Kidney (tissue), 14 donors: Measurements from ENCODE around the gene STAU1. TPM values are rescaled to one million over a fixed set of nuclear protein-coding genes. Genes with fewer than 3 reads are reported as not detected.
"Not testable (repeated sequence)": the region's sequence is repeated elsewhere in the genome, so short reads cannot be mapped to it uniquely, and the experiment has no call there.

Source experiments
- DNase-seq, 5 donors: peaks; one replicate each; pipeline ENCODE4 v3.0.0-alpha.2; 2013 to 2020
- FAIRE-seq: peaks from 2 replicates; lab custom pipeline; 2012; peaks lifted over from hg19 to GRCh38; lab: Jason Lieb, UNC
- H3K27ac ChIP-seq, 2 donors: one replicate each; pipeline ENCODE4 v1.7.0; 2013; ENCODE audit warnings: low read depth in 2 of 2, low read length in 2 of 2, inconsistent platforms in 1 of 2
- H3K27me3 ChIP-seq: one replicate; pipeline ENCODE4 v1.7.1; 2013; ENCODE audit warnings: low read length, inconsistent platforms; ENCODE audit not compliant: control insufficient read depth, insufficient read depth
- H3K36me3 ChIP-seq, 3 donors: one replicate each; pipeline versions ENCODE4 v1.7.0 to v1.7.1; 2013; ENCODE audit warnings: low read length in 3 of 3, control low read depth in 1 of 3, inconsistent platforms in 1 of 3; ENCODE audit not compliant: insufficient read depth in 3 of 3, control insufficient read depth in 2 of 3
- H3K4me1 ChIP-seq, 3 donors: one replicate each; pipeline versions ENCODE4 v1.7.0 to v1.7.1; 2013; ENCODE audit warnings: low read length in 3 of 3, inconsistent platforms in 1 of 3, low read depth in 1 of 3; ENCODE audit not compliant: control insufficient read depth in 2 of 3, insufficient read depth in 2 of 3
- H3K4me3 ChIP-seq, 3 donors: one replicate each; pipeline versions ENCODE4 v1.7.0 to v1.8.1; 2013; ENCODE audit warnings: low read length in 3 of 3, control low read depth in 1 of 3, inconsistent platforms in 1 of 3
- H3K9ac ChIP-seq, 3 donors: one replicate each; pipeline versions ENCODE4 v1.7.0 to v1.7.1; 2013; ENCODE audit warnings: low read length in 3 of 3, control low read depth in 1 of 3, inconsistent platforms in 1 of 3
- H3K9me3 ChIP-seq, 3 donors: one replicate each; pipeline versions ENCODE4 v1.7.0 to v1.7.1; 2013; ENCODE audit warnings: low read length in 3 of 3, control low read depth in 1 of 3, inconsistent platforms in 1 of 3; ENCODE audit not compliant: control insufficient read depth in 2 of 3, insufficient read depth in 1 of 3
- CTCF ChIP-seq: IDR thresholded peaks from 3 replicates; pipeline ENCODE4 v1.5.1; 2012; ENCODE audit warnings: mild to moderate bottlenecking, moderate library complexity, borderline replicate concordance; ENCODE audit not compliant: insufficient read depth; ENCODE audit errors: extremely low read depth
- intact Hi-C: fragments of 100-400 bp; cut with DNase I; formaldehyde crosslinking; loops from one replicate; pipeline ENCODE4 v1.11.1; 2022
- polyA plus RNA-seq: library from polyadenylated mRNA; stranded (reverse); fragments of 350-450 nt; fragmentation: Illumina TruSeq; extraction: RNeasy Lipid Tissue Mini Kit (QIAGEN cat#74804); gene quantifications from one replicate; pipeline ENCODE4 v1.2.3, GENCODE V29; 2014; ENCODE audit warnings: low read depth, low replicate concordance; ENCODE audit not compliant: insufficient read depth
- total RNA-seq: library from RNA; stranded (reverse); fragmentation: NEBNext Ultra II Directional; extraction: Animal tissue kit (Norgen Biotek cat#: 25700); gene quantifications from one replicate; pipeline ENCODE4 v1.2.1, GENCODE V29; 2021
- donor health status: control.
- donor health status: control.
- donor health status: control.
- donor health status: control.
- donor health status: control.
- donor health status: DM: yes; HTN: yes; CAD: no.
- donor health status: Normal renal cell carcinoma (clear cell type).

The STAU1 gene
- total and polyA plus RNA-seq, 2 donors from 2014 or later, result 53.3 to 85.4 TPM

- TF ChIP-seq CTCF, result no peak
- H3K4me1 ChIP-seq, result no peaks in the 10 kb centered on the region
- FAIRE-seq, result no peak
- intact Hi-C loops, result no loop called here
- no peaks in the 10 kb centered on the region for H3K36me3 ChIP-seq
- H3K27ac ChIP-seq, result no peak overlapping the region
- H3K9ac ChIP-seq, result no peak overlapping the region
- no peak for DNase-seq
- H3K9me3 ChIP-seq, result no peaks in the 10 kb centered on the region
- H3K4me3 ChIP-seq, result no peak overlapping the region
- H3K27me3 ChIP-seq, result no peaks in the 10 kb centered on the region
These were observed 18.9 kb upstream of the STAU1 start for GRCh38 chr20:49207076-49207475.

GRCh38 chr20:49203746-49204145 lies 15.6 kb upstream of the STAU1 start:
- H3K36me3 ChIP-seq, result no peaks in the 10 kb centered on the region
- DNase-seq, result no peak
- FAIRE-seq, result no peak
- no peak overlapping the region for H3K9ac ChIP-seq
- intact Hi-C loops, result no loop called here
- no peak overlapping the region for H3K4me3 ChIP-seq
- TF ChIP-seq CTCF, result no peak
- no peaks in the 10 kb centered on the region for H3K4me1 ChIP-seq
- H3K27me3 ChIP-seq, result no peaks in the 10 kb centered on the region
- H3K27ac ChIP-seq, result no peak overlapping the region
- no peaks in the 10 kb centered on the region for H3K9me3 ChIP-seq

- no peaks in the 10 kb centered on the region for H3K4me1 ChIP-seq
- no peak for DNase-seq
- no peaks in the 10 kb centered on the region for H3K9me3 ChIP-seq
- H3K27ac ChIP-seq, result no peak overlapping the region
- TF ChIP-seq CTCF, result no peak
- H3K4me3 ChIP-seq, result no peak overlapping the region
- H3K36me3 ChIP-seq, result no peaks in the 10 kb centered on the region
- no peak overlapping the region for H3K9ac ChIP-seq
- no peaks in the 10 kb centered on the region for H3K27me3 ChIP-seq
- intact Hi-C loops, result no loop called here
- no peak for FAIRE-seq
These were observed 14.9 kb upstream of the STAU1 start for GRCh38 chr20:49203011-49203410.

- intact Hi-C loops, result no loop called here
- no peaks in the 10 kb centered on the region for H3K4me1 ChIP-seq
- H3K4me3 ChIP-seq, result no peak overlapping the region
- DNase-seq (no peak), FAIRE-seq (no peak)
- H3K27ac ChIP-seq, result no peak overlapping the region
- H3K27me3 ChIP-seq, result no peaks in the 10 kb centered on the region
- H3K36me3 ChIP-seq, result no peaks in the 10 kb centered on the region
- no peak for TF ChIP-seq CTCF
- H3K9ac ChIP-seq, result no peak overlapping the region
- no peaks in the 10 kb centered on the region for H3K9me3 ChIP-seq
These were observed 11.7 kb upstream of the STAU1 start for GRCh38 chr20:49199729-49200293.

GRCh38 chr20:49192944-49193518 lies 4.9 kb upstream of the STAU1 start:
- FAIRE-seq, H3K9ac ChIP-seq, H3K9me3 ChIP-seq, H3K27me3 ChIP-seq, H3K4me1 ChIP-seq, H3K27ac ChIP-seq, DNase-seq, H3K4me3 ChIP-seq, H3K36me3 ChIP-seq, intact Hi-C loops: not testable (repeated sequence)
